Measurements from ENCODE around the gene TNFRSF1A.

Gene TNFRSF1A

DNA sequence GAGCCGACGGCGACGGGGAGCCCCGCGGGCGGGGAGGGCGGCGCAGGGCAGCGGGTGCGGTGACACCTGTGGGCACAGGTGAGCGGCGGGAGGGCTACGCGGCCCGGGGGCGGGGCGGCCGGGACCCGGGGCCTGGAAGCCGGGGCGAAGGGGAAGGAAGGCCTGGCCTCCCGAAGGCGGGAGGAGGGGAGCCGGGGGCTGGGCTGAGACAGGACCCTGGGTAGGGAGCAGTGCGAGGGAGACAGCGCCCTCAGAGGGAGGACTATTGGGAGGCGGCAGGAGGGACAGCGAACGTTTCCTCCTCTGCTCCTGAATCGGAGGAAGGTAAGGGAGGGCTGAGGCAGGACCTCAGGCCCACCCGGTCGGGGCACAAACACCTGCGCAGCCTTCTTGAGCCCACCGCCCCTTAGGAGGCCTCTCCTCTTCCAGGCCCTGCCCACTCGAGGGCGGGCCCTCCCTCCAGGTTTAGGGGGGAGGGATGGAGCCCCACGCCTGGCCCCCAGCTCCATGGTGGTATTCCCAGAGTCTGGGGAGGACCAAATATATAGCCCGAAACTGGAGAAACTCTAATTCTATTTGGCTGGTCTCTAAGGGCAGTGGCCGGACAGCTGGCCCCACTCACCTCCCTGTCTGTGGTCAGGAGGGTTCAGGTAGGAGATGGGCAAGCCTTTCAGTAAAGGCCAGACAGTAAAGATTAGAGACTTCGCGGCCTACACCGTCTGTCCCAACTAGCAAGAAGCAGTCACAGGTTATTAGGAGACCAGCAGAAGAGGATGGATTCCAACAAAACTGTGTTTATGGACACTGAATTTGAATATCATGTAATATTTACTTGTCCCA lies 30.9 kb downstream of the TNFRSF1A start:
- DNase-seq (ENCODE audit: low spot score), result no peak
- TF ChIP-seq, protein P1, sequence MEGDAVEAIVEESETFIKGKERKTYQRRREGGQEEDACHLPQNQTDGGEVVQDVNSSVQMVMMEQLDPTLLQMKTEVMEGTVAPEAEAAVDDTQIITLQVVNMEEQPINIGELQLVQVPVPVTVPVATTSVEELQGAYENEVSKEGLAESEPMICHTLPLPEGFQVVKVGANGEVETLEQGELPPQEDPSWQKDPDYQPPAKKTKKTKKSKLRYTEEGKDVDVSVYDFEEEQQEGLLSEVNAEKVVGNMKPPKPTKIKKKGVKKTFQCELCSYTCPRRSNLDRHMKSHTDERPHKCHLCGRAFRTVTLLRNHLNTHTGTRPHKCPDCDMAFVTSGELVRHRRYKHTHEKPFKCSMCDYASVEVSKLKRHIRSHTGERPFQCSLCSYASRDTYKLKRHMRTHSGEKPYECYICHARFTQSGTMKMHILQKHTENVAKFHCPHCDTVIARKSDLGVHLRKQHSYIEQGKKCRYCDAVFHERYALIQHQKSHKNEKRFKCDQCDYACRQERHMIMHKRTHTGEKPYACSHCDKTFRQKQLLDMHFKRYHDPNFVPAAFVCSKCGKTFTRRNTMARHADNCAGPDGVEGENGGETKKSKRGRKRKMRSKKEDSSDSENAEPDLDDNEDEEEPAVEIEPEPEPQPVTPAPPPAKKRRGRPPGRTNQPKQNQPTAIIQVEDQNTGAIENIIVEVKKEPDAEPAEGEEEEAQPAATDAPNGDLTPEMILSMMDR (IDR thresholded peaks at IDR 0.05; ENCODE audit: extremely low read depth, missing control alignments), result no peak

DNA sequence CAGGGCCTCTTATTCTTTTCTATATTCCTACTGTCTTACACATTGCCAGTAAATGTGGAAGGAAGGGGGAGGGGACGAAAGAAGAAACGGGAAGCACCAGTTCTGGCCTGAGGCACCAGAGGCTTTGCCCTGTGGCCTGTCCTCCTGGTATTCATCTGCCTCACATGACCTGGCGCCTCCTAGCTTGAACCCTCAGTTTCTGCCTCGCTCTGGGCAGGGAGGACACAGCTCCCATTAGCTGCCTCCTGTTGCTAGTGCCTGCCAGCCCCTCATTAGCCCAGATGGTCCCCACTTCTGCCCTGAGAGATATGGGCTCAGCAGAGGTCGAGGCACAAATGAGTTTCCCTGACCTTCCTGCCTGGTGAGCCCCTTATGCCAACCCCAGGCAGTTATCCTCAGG lies 34.3 kb downstream of the TNFRSF1A start:
- DNase-seq (ENCODE audit: low spot score), result peak; percentile 5
- TF ChIP-seq, protein P1 (IDR thresholded peaks at IDR 0.05; ENCODE audit: extremely low read depth, missing control alignments), result no peak

- DNase-seq (ENCODE audit: low spot score), result no peak
- TF ChIP-seq, protein P1 (IDR thresholded peaks at IDR 0.05; ENCODE audit: extremely low read depth, missing control alignments), result no peak
Measured at GRCh38 chr12:6306599-6307220, 35.2 kb downstream of the TNFRSF1A start.

DNA sequence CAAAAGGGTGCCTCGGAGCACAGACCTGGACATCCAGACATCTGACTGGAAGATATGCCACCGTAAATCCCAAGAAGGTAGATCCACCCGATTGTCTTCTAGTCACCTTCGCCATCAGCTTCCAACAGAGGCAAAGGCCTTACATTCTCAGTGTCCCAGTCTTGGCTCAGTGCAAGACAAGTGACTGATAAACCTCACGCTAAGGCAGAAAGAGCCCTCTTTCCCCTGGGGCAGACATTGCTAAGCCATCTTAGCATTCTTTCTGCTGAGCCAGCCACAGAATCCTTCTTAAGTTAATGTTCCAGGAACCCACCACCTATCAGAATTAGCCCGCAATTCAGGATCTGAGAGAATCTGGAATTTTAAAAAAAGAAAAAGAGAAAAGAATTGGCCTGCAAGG lies 35.7 kb downstream of the TNFRSF1A start:
- TF ChIP-seq, protein P1 (IDR thresholded peaks at IDR 0.05; ENCODE audit: extremely low read depth, missing control alignments), result no peak
- peak; percentile 2 for DNase-seq (ENCODE audit: low spot score)

GRCh38 chr12:6303071-6303470 lies 38.8 kb downstream of the TNFRSF1A start:
- TF ChIP-seq, protein P1 (IDR thresholded peaks at IDR 0.05; ENCODE audit: extremely low read depth, missing control alignments), result no peak

GRCh38 chr12:6302621-6303020 lies 39.3 kb downstream of the TNFRSF1A start:
- TF ChIP-seq, protein P1 (IDR thresholded peaks at IDR 0.05; ENCODE audit: extremely low read depth, missing control alignments), result no peak
- peak; percentile 3 for DNase-seq (ENCODE audit: low spot score)

More at GRCh38 chr12:6303071-6303470, 38.8 kb downstream of the TNFRSF1A start:
- DNase-seq (ENCODE audit: low spot score), result peak; percentile 1

DNA sequence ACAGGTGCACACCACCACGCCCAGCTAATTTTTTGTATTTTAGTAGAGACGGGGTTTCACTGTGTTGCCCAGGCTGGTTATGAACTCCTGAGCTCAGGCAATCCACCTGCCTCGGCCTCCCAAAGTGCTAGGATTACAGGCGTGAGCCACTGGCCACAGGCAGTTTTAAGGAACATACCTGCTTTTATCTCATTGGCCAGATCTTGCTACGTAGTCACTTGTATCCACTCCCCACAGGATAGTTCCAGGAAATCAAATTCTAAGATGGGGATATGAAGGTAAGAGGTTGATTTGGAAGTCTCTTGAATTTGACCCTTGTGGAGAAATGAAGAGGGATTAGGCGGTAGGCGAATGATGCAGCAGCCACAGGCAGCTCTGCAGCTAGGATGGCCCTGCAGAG lies 40.2 kb downstream of the TNFRSF1A start:
- TF ChIP-seq, protein P1 (IDR thresholded peaks at IDR 0.05; ENCODE audit: extremely low read depth, missing control alignments), result no peak
- no peak for DNase-seq (ENCODE audit: low spot score)

All from GM20000 (cell line).